Measurements from ENCODE around the gene MZB1.
A peak's percentile ranks its signal among the peaks of the same experiment; 100 is the strongest.

MZB1 gene

GRCh38 chr5:139379626-139380449 is 9.9 kb downstream of the MZB1 start:
- peak in 1 of 2 donors; percentile 52 for DNase-seq
- intact Hi-C loops (cut with DNase I; ENCODE audit: low total_unique reads): no loop called here

GRCh38 chr5:139378941-139379361 is 10.8 kb downstream of the MZB1 start:
- intact Hi-C loops (cut with DNase I; ENCODE audit: low total_unique reads): no loop called here
- peaks cover 0 to 2% (median 0%) of the 10 kb centered on the region in 4 donors for H3K4me1 ChIP-seq
- peaks cover 0 to 21% (median 0%) of the 10 kb centered on the region in 3 donors for H3K36me3 ChIP-seq
- H3K27ac ChIP-seq: no peak overlapping the region
- no peak for DNase-seq
- H3K9me3 ChIP-seq: no peaks in the 10 kb centered on the region
- no peak overlapping the region for H3K4me3 ChIP-seq
- no peaks in the 10 kb centered on the region for H3K27me3 ChIP-seq
- TF ChIP-seq CTCF (IDR thresholded peaks at IDR 0.05): no peak

More at GRCh38 chr5:139379626-139380449, 9.9 kb downstream of the MZB1 start:
- Histone ChIP-seq H3K27me3 (no peaks in the 10 kb centered on the region), H3K4me3 (no peak overlapping the region), H3K4me1 (peaks cover 0 to 8% (median 4%) of the 10 kb centered on the region in 4 donors), H3K27ac (no peak overlapping the region), H3K36me3 (peaks cover 0 to 16% (median 0%) of the 10 kb centered on the region in 3 donors), H3K9me3 (no peaks in the 10 kb centered on the region)
- TF ChIP-seq CTCF (IDR thresholded peaks at IDR 0.05): no peak

- Histone ChIP-seq H3K4me1 (peaks cover 0 to 9% (median 2%) of the 10 kb centered on the region in 4 donors), H3K4me3 (no peak overlapping the region), H3K9me3 (no peaks in the 10 kb centered on the region), H3K36me3 (peaks cover under 1 to 21% (median 6%) of the 10 kb centered on the region in 3 donors), H3K27ac (no peak overlapping the region), H3K27me3 (no peaks in the 10 kb centered on the region)
- TF ChIP-seq CTCF (IDR thresholded peaks at IDR 0.05): no peak
- DNase-seq: no peak
- intact Hi-C loops (cut with DNase I; ENCODE audit: low total_unique reads): no loop called here
Measured at GRCh38 chr5:139378101-139378825, 11.4 kb downstream of the MZB1 start.

- intact Hi-C loops (cut with DNase I; ENCODE audit: low total_unique reads): no loop called here
- DNase-seq: no peak
- Histone ChIP-seq H3K36me3 (peaks cover 7 to 31% (median 11%) of the 10 kb centered on the region in 3 donors), H3K27me3 (no peaks in the 10 kb centered on the region), H3K4me3 (no peak overlapping the region), H3K27ac (no peak overlapping the region), H3K4me1 (peaks cover 0 to 9% (median 2%) of the 10 kb centered on the region in 4 donors), H3K9me3 (no peaks in the 10 kb centered on the region)
- no peak for TF ChIP-seq CTCF (IDR thresholded peaks at IDR 0.05)
Measured at GRCh38 chr5:139377226-139377625, 12.5 kb downstream of the MZB1 start.

GRCh38 chr5:139376364-139376763 is 13.3 kb downstream of the MZB1 start:
- Histone ChIP-seq H3K27me3 (no peaks in the 10 kb centered on the region), H3K36me3 (peaks cover 15 to 40% (median 19%) of the 10 kb centered on the region in 3 donors), H3K4me1 (peaks cover 0 to 9% (median 2%) of the 10 kb centered on the region in 4 donors), H3K9me3 (no peaks in the 10 kb centered on the region), H3K4me3 (no peak overlapping the region), H3K27ac (no peak overlapping the region)
- intact Hi-C loops (cut with DNase I; ENCODE audit: low total_unique reads): no loop called here
- DNase-seq: no peak
- no peak for TF ChIP-seq CTCF (IDR thresholded peaks at IDR 0.05)
